Measurements from ENCODE around the gene TMED7.

DNA sequence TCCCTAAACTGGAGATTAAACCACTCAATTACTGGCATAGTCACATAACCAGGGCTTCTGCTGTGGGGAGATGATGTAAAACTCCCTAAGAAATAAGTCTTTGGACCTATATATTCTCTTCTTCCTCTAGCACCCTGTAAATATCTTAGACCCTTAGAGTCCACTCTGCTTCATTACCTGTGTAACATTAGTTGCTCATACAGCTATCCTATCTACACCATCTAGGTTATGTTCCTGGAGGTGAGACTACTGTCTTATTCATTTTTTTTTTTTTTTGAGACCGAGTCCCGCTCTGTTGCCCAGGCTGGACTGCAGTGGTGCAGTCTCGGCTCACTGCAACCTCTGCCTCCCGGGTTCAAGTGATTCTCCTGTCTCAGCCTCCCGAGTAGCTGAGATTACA is 14.0 kb downstream of the TMED7 start:
- TF ChIP-seq MAFK (IDR thresholded peaks at IDR 0.05; ENCODE audit: low read depth, low read length), result no peak
- TF ChIP-seq RFX5 (IDR thresholded peaks at IDR 0.05; ENCODE audit: borderline replicate concordance, low read depth, low read length), result no peak
- no peak for TF ChIP-seq CHD2 (IDR thresholded peaks at IDR 0.05; ENCODE audit: low read length)
- TF ChIP-seq BCL11A (IDR thresholded peaks at IDR 0.05; ENCODE audit: low read depth in 2 of 2, low read length in 2 of 2), result no peak
